Memory B cell (primary cell): ENCODE data around the gene MORN5.

Source experiments
- ATAC-seq: fragments of 150-1000 bp; cut with Tn5 transposase; 2 replicates; pipeline ENCODE4 v1.10.0; 2021; ENCODE audit warnings: low read depth, mild to moderate bottlenecking, moderate library complexity
- DNase-seq, 2 donors: peaks; one replicate each; pipeline ENCODE4 v3.0.0; 2022; ENCODE audit warnings: low spot score in 2 of 2
- H3K27ac Mint-ChIP-seq: one replicate; pipeline ENCODE4 v1.8.0; 2022; ENCODE audit warnings: mild to moderate bottlenecking, moderate library complexity, mixed read lengths
- H3K27me3 Mint-ChIP-seq: one replicate; pipeline ENCODE4 v1.8.0; 2022; ENCODE audit warnings: mixed read lengths
- H3K36me3 Mint-ChIP-seq: one replicate; pipeline ENCODE4 v1.8.0; 2022; ENCODE audit warnings: mild to moderate bottlenecking, mixed read lengths
- H3K4me1 Mint-ChIP-seq: one replicate; pipeline ENCODE4 v1.8.0; 2022; ENCODE audit warnings: mixed read lengths
- H3K4me3 Mint-ChIP-seq: one replicate; pipeline ENCODE4 v1.8.0; 2022; ENCODE audit warnings: mild to moderate bottlenecking, moderate library complexity, mixed read lengths
- H3K9me3 Mint-ChIP-seq: one replicate; pipeline ENCODE4 v1.8.0; 2022; ENCODE audit warnings: mixed read lengths

The MORN5 gene

DNA sequence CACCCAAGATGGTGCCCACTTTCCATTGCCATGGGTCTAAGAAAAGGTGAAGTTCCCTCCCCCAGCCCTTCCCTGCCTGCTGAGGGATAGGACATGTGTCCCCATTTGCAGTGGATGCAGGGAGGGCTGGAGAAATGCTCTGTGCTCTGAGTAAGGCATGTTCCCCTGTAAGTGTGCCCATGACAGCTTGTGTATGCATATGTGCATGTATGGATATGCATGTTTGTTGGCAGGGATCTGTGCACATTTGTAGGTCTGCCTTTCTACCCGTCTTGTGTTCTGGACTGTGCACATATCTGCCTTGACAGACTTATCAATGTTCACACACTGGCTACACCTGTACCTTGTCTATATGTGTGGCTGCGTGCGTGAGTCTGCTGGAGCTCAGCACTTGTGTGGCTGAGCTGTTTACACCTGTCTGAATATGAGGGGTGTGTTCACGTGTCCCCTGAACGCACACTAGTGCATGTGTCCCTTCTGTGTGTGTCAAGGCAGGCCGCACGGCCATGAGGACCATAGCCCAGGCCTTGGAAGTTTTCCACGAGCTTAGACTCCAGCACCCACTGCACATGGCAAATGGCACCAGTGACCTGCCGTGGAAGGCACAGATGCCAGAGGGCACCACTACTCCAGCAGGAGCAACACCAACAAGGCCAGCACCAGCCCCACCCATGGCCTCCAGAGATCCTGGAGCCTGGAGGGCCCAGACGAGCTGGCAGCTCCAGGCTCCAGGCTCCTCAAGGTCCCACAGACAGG, 39.2 kb upstream of the MORN5 start:
- ATAC-seq = no peak

GRCh38 chr9:122121391-122121790, 38.3 kb upstream of the MORN5 start:
- Mint-ChIP-seq H3K4me1 (peaks cover 9% of the 10 kb centered on the region), H3K9me3 (no peaks in the 10 kb centered on the region), H3K27me3 (peaks cover 23% of the 10 kb centered on the region), H3K4me3 (no peak overlapping the region), H3K27ac (no peak overlapping the region), H3K36me3 (peaks cover 2% of the 10 kb centered on the region)
- DNase-seq (no peak), ATAC-seq (no peak)

More for the DNA sequence above, 39.2 kb upstream of the MORN5 start:
- Mint-ChIP-seq H3K4me3 (no peak overlapping the region), H3K9me3 (no peaks in the 10 kb centered on the region), H3K36me3 (no peaks in the 10 kb centered on the region), H3K4me1 (peaks cover 6% of the 10 kb centered on the region), H3K27me3 (peaks cover 15% of the 10 kb centered on the region), H3K27ac (no peak overlapping the region)
- no peak for DNase-seq

DNA sequence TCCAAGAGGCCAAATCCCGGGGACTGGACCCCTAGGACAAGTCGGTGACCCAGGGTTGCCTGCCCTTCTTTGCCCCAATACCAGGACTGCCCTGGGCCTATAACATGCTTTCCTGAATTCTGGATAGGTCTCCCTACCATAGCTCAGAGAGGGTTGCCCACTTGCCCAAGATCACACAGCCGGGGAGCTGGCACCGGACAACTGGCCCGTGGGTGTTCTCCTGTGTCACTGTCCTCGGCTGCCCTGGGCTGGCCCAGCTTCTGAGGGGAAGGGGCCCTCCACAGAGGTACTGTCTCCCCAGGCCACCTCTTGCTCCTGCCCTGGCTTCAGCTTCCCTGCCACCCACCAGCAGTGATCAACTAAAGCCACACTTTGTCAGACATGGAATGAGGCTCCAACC, 37.8 kb upstream of the MORN5 start:
- H3K9me3 Mint-ChIP-seq = no peaks in the 10 kb centered on the region
- H3K27ac Mint-ChIP-seq = no peak overlapping the region
- DNase-seq = no peak
- H3K4me1 Mint-ChIP-seq = peaks cover 10% of the 10 kb centered on the region
- ATAC-seq = no peak
- no peak overlapping the region for H3K4me3 Mint-ChIP-seq
- peaks cover 2% of the 10 kb centered on the region for H3K36me3 Mint-ChIP-seq
- peaks cover 24% of the 10 kb centered on the region for H3K27me3 Mint-ChIP-seq

- H3K27me3 Mint-ChIP-seq = peaks cover 26% of the 10 kb centered on the region
- peaks cover 10% of the 10 kb centered on the region for H3K4me1 Mint-ChIP-seq
- no peaks in the 10 kb centered on the region for H3K9me3 Mint-ChIP-seq
- no peak overlapping the region for H3K27ac Mint-ChIP-seq
- peaks cover 2% of the 10 kb centered on the region for H3K36me3 Mint-ChIP-seq
- no peak for DNase-seq
- no peak overlapping the region for H3K4me3 Mint-ChIP-seq
- no peak for ATAC-seq
Measured at GRCh38 chr9:122122468-122122867, 37.2 kb upstream of the MORN5 start.

- Mint-ChIP-seq H3K36me3 (peaks cover 2% of the 10 kb centered on the region), H3K4me1 (peaks cover 10% of the 10 kb centered on the region), H3K27me3 (peaks cover 27% of the 10 kb centered on the region), H3K27ac (no peak overlapping the region), H3K9me3 (no peaks in the 10 kb centered on the region), H3K4me3 (no peak overlapping the region)
- ATAC-seq (peak; percentile 47), DNase-seq (peak; percentile 66 to 77)
Measured at GRCh38 chr9:122122903-122123632, 36.6 kb upstream of the MORN5 start.

DNA sequence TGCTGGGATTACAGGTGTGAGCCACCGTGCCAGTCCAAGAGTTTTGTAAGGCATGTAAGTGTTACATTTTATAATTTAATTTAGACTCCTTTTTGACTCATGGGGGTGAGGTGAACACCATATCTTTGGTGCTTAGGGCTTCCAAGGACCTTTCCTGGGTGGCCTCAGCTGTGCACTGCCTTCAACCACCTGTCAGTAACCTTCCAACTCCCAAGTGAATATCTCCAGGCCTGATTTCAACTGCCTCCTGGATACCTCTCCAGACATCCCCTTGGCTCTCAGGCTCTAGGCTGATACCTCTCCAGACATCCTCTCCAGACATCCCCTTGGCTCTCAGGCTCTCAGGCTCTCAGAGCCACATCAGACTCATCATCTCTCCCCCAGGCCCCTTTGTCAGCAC, 35.7 kb upstream of the MORN5 start:
- ATAC-seq = no peak
- Mint-ChIP-seq H3K4me3 (no peak overlapping the region), H3K9me3 (no peaks in the 10 kb centered on the region), H3K27ac (no peak overlapping the region), H3K4me1 (peaks cover 10% of the 10 kb centered on the region), H3K27me3 (peaks cover 27% of the 10 kb centered on the region), H3K36me3 (peaks cover 2% of the 10 kb centered on the region)
- no peak for DNase-seq

DNA sequence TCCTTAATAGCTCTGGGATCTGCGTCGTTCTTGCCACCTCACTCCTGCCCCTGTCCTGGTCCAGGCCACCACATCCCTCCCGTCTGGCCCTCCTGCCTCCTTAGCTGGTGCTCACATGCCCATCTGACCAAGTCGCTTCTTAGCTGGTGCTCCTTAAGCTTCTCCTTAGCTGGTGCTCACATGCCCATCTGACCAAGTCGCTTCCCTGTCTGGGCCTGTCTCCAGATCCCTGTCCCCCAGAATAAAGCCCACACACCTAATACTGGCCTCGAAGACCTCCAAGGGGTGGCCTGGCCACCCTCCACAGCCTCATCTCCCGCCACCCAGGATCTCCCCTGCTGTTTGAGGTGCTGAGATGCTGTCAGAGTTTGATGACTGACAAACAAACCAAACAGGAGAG, 35.2 kb upstream of the MORN5 start:
- H3K4me3 Mint-ChIP-seq = no peak overlapping the region
- H3K27ac Mint-ChIP-seq = no peak overlapping the region
- DNase-seq = no peak
- no peaks in the 10 kb centered on the region for H3K9me3 Mint-ChIP-seq
- no peak for ATAC-seq
- peaks cover 27% of the 10 kb centered on the region for H3K27me3 Mint-ChIP-seq
- H3K36me3 Mint-ChIP-seq = peaks cover 2% of the 10 kb centered on the region
- peaks cover 10% of the 10 kb centered on the region for H3K4me1 Mint-ChIP-seq

GRCh38 chr9:122125158-122125508, 34.6 kb upstream of the MORN5 start:
- ATAC-seq (peak; percentile 89), DNase-seq (peak; percentile 82 to 83)

GRCh38 chr9:122125509-122126330, 34.0 kb upstream of the MORN5 start:
- peak overlapping the region; percentile 62 for H3K4me3 Mint-ChIP-seq
- peak; percentile 6 for ATAC-seq
- peaks cover 10% of the 10 kb centered on the region for H3K4me1 Mint-ChIP-seq
- H3K27me3 Mint-ChIP-seq = peaks cover 32% of the 10 kb centered on the region
- H3K27ac Mint-ChIP-seq = peak overlapping the region; percentile 32
- no peak for DNase-seq
- H3K36me3 Mint-ChIP-seq = peaks cover 2% of the 10 kb centered on the region
- no peaks in the 10 kb centered on the region for H3K9me3 Mint-ChIP-seq

More at GRCh38 chr9:122125158-122125508, 34.6 kb upstream of the MORN5 start:
- Mint-ChIP-seq H3K27ac (no peak overlapping the region), H3K9me3 (no peaks in the 10 kb centered on the region), H3K36me3 (peaks cover 2% of the 10 kb centered on the region), H3K27me3 (peaks cover 30% of the 10 kb centered on the region), H3K4me3 (peak overlapping the region; percentile 25), H3K4me1 (peaks cover 10% of the 10 kb centered on the region)

DNA sequence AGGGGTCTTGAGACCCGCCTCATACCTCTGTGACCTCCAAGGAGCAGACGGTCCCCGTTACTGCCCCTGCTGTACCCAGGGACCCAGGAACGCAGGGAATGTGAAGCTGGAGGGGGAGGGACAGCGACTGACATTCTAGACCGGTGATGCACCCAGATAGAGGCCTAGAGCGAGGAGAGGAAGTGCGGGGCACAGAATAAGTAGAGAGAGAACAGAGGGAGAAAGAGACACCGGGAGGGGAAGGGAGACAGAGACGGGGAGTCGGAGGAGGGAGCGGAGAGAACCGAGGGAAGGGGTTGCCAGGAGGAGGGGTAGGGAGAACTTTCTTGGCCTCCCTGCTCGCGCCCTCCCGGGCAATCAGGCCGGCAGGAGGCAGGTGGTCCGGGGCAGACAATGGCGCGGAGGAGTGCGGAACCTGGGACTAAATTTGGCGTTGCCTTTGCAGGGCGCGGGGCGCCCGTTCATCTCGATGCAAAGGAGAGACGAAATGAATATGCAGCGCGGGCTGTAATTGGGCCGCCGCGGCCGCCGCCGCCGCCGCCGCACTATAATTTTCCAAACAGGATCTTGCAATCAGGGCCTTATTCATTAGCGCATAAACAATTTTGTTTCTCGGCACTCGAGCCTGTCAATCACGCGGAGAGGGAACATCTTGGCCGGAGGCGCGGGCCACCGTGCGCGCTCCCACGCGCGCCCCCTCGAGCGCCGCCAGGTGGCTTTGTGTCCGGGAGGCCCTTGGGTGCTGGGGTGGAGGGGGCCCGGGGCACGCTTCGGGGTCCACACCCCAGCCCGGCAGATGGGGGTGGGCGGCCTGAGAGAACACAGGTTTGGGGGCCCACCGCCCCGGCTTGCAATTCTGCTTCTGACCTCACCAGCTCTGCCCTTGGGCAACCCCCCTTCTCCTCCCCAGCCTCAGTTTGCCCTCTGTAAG, 33.1 kb upstream of the MORN5 start:
- Mint-ChIP-seq H3K4me3 (peak overlapping the region; percentile 62), H3K36me3 (peaks cover 2% of the 10 kb centered on the region), H3K27ac (peak overlapping the region; percentile 32), H3K4me1 (peaks cover 10% of the 10 kb centered on the region), H3K27me3 (peaks cover 37% of the 10 kb centered on the region), H3K9me3 (no peaks in the 10 kb centered on the region)
- DNase-seq (no peak), ATAC-seq (no peak)

DNA sequence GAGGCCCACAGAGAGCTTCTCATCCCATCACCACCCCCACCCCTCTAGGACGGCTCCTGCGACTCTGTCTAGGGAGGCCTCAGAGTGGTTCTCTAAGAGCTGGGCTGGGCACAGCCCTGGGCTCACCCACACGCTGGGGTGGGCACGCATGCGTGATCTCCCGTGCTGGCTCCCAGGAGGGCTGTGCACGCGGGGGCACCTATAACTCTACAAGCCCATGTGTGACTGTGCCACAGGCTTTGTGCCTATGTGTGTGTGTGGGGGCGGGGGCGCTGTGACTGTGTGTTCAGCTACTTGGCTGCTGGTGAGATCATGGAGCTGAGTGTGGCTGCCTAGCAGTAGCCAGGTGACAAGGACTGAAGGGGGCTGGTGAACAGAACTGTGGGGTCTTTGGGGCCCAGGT, 32.3 kb upstream of the MORN5 start:
- no peaks in the 10 kb centered on the region for H3K9me3 Mint-ChIP-seq
- H3K4me1 Mint-ChIP-seq = peaks cover 10% of the 10 kb centered on the region
- H3K4me3 Mint-ChIP-seq = no peak overlapping the region
- no peak for DNase-seq
- H3K27ac Mint-ChIP-seq = no peak overlapping the region
- ATAC-seq = no peak
- H3K27me3 Mint-ChIP-seq = peaks cover 37% of the 10 kb centered on the region
- peaks cover 2% of the 10 kb centered on the region for H3K36me3 Mint-ChIP-seq

- DNase-seq (no peak), ATAC-seq (no peak)
- H3K27ac Mint-ChIP-seq = no peak overlapping the region
- peaks cover 10% of the 10 kb centered on the region for H3K4me1 Mint-ChIP-seq
- peaks cover 39% of the 10 kb centered on the region for H3K27me3 Mint-ChIP-seq
- no peaks in the 10 kb centered on the region for H3K9me3 Mint-ChIP-seq
- peaks cover 2% of the 10 kb centered on the region for H3K36me3 Mint-ChIP-seq
- no peak overlapping the region for H3K4me3 Mint-ChIP-seq
Measured at GRCh38 chr9:122128007-122128968, 31.4 kb upstream of the MORN5 start.
